Left cardiac atrium (tissue), 4 donors: ENCODE measurements around the gene NOTUM. TPM values are rescaled to one million over a fixed set of nuclear protein-coding genes. Genes with fewer than 3 reads are reported as not detected.
A peak's percentile ranks its signal among the peaks of the same experiment; 100 is the strongest.

ENCODE experiments used
- ATAC-seq, 2 donors: fragments of 200-7000 bp; cut with Tn5 transposase; one replicate each; pipeline ENCODE4 v1.9.1; 2020; ENCODE audit warnings: mild to moderate bottlenecking in 2 of 2, moderate library complexity in 2 of 2
- DNase-seq: peaks from one replicate; pipeline ENCODE4 v3.0.0-alpha.2; 2020
- intact Hi-C, 2 donors: fragments of 100-400 bp; cut with DNase I; formaldehyde crosslinking; loops; one replicate each; pipeline versions ENCODE4 v1.14.1 to v1.15.1; 2022 to 2023
- total RNA-seq, 2 donors: library from RNA; stranded (reverse); fragmentation: NEBNext Ultra II Directional; extraction: Animal tissue kit (Norgen Biotek cat#: 25700); gene quantifications; one replicate each; pipeline ENCODE4 v1.2.1, GENCODE V29; 2021
- donor health status: DM: no; HTN: yes; CAD: no.
- donor health status: DM: no; HTN: yes; CAD: no; lungs with severe emphysema.
- donor health status: DM: yes; HTN: yes; CAD: no.
- donor health status: Dilated cardiomyopathy.

NOTUM gene
- total RNA-seq, 2 donors from 2014 or later = not detected

GRCh38 chr17:81930142-81931125 is 30.6 kb downstream of the NOTUM start:
- no peak for ATAC-seq
- no peak for DNase-seq
- intact Hi-C loops = no loop called here

- DNase-seq = no peak
- no peak for ATAC-seq
- intact Hi-C loops = no loop called here
Observed at GRCh38 chr17:81929253-81930141, 31.5 kb downstream of the NOTUM start.

- no peak for ATAC-seq
- peak; percentile 20 for DNase-seq
- intact Hi-C loops = no loop called here
Observed at GRCh38 chr17:81928544-81929252, 32.3 kb downstream of the NOTUM start.

- ATAC-seq = peak; percentile 61 to 76
- intact Hi-C loops = no loop called here
- peak; percentile 93 for DNase-seq
Observed at GRCh38 chr17:81927653-81928543, 33.1 kb downstream of the NOTUM start, which contains the start of gene MAFG. TSS of gene MAFG (minus strand) at chr17:81927735. CDS start at chr17:81923185, 4,550 bp downstream.

- ATAC-seq (peak; percentile 0 to 3), DNase-seq (no peak)
- intact Hi-C loops = no loop called here
Observed at GRCh38 chr17:81927152-81927652, 33.8 kb downstream of the NOTUM start.

- ATAC-seq (peak; percentile 51 to 58), DNase-seq (peak; percentile 87)
- intact Hi-C loops = no loop called here
Observed at GRCh38 chr17:81926451-81927151, 34.4 kb downstream of the NOTUM start.

- no peak for ATAC-seq
- DNase-seq = no peak
- intact Hi-C loops = no loop called here
Observed at GRCh38 chr17:81925860-81926450, 35.0 kb downstream of the NOTUM start.

GRCh38 chr17:81924557-81925532 is 36.1 kb downstream of the NOTUM start:
- no peak for ATAC-seq
- intact Hi-C loops = no loop called here
- no peak for DNase-seq

GRCh38 chr17:81923302-81924260 is 37.4 kb downstream of the NOTUM start:
- DNase-seq = peak; percentile 80
- intact Hi-C loops = no loop called here

GRCh38 chr17:81922566-81923301 is 38.3 kb downstream of the NOTUM start:
- ATAC-seq (no peak), DNase-seq (no peak)
- intact Hi-C loops = no loop called here

More at GRCh38 chr17:81923302-81924260, 37.4 kb downstream of the NOTUM start:
- peak; percentile 19 to 52 for ATAC-seq

GRCh38 chr17:81921996-81922565 is 38.9 kb downstream of the NOTUM start:
- intact Hi-C loops = no loop called here
- DNase-seq (no peak), ATAC-seq (no peak)

GRCh38 chr17:81921537-81921862 is 39.5 kb downstream of the NOTUM start:
- intact Hi-C loops = no loop called here
- ATAC-seq (no peak), DNase-seq (no peak)

- DNase-seq (no peak), ATAC-seq (no peak)
- intact Hi-C loops = no loop called here
Observed at GRCh38 chr17:81920612-81921536, 40.1 kb downstream of the NOTUM start.
